PC-3 (cell line): Measurements from ENCODE around the gene RPP25. TPM values are rescaled to one million over a fixed set of nuclear protein-coding genes. Genes with fewer than 3 reads are reported as not detected.

Source experiments
- ATAC-seq: fragments of 200-7000 bp; cut with Tn5 transposase; 2 replicates; pipeline ENCODE4 v1.9.1; 2020; ENCODE audit warnings: mild to moderate bottlenecking, moderate library complexity
- BruUV-seq: library from RNA; stranded (reverse); fragments of 400-500 nt; replicated peaks from 2 replicates; lab custom pipeline; 2021; lab: Mats Ljungman, UMichigan
- CTCF ChIA-PET: fragments of 300-600 bp; sonication (Branson Sonifier 250); formaldehyde crosslinking; loops from one replicate; lab custom pipeline; 2022; ENCODE audit warnings: antibody characterized with exemption; lab: Charles Lee
- POLR2A ChIA-PET: fragments of 300-600 bp; sonication (Branson Sonifier 250); formaldehyde crosslinking; loops from one replicate; lab custom pipeline; 2022; ENCODE audit warnings: antibody characterized with exemption; ENCODE audit not compliant: unreplicated experiment; lab: Charles Lee
- DNase-seq: peaks from one replicate; pipeline ENCODE4 v3.0.0-alpha.2; 2015
- H2AFZ ChIP-seq: fragments of 300-600 bp; sonication (generic); 2 replicates; pipeline ENCODE4 v1.6.0; 2016; ENCODE audit warnings: antibody characterized with exemption, low read length
- H3F3A ChIP-seq: fragments of 300-600 bp; sonication (generic); one replicate; pipeline ENCODE4 v1.6.0; 2017; ENCODE audit warnings: antibody characterized with exemption, low read length, control low read depth, mild to moderate bottlenecking; ENCODE audit not compliant: unreplicated experiment
- H3K27ac ChIP-seq: fragments of 300-600 bp; sonication (generic); 2 replicates; pipeline ENCODE4 v1.5.1; 2016; ENCODE audit warnings: mild to moderate bottlenecking, low read length
- H3K27me3 ChIP-seq: fragments of 300-600 bp; sonication (generic); 2 replicates; pipeline ENCODE4 v1.6.1; 2016; ENCODE audit warnings: low read length, mixed read lengths
- H3K36me3 ChIP-seq: fragments of 300-600 bp; sonication (generic); 2 replicates; pipeline ENCODE4 v1.6.1; 2016; ENCODE audit warnings: low read depth, mixed run types, low read length, mixed read lengths
- H3K4me1 ChIP-seq: fragments of 300-600 bp; sonication (generic); 2 replicates; pipeline ENCODE4 v1.5.1; 2016; ENCODE audit warnings: low read length; ENCODE audit not compliant: insufficient read depth
- H3K4me2 ChIP-seq: fragments of 300-600 bp; sonication (generic); 2 replicates; pipeline ENCODE4 v1.6.0; 2016; ENCODE audit warnings: low read length
- H3K4me3 ChIP-seq: fragments of 300-600 bp; sonication (generic); 2 replicates; pipeline ENCODE4 v1.5.1; 2016; ENCODE audit warnings: mild to moderate bottlenecking, low read length, mixed read lengths
- H3K79me2 ChIP-seq: fragments of 300-600 bp; sonication (generic); 2 replicates; pipeline ENCODE4 v1.6.1; 2017; ENCODE audit warnings: low read length, mixed read lengths
- H3K9ac ChIP-seq: fragments of 300-600 bp; sonication (generic); 2 replicates; pipeline ENCODE4 v1.6.0; 2016; ENCODE audit warnings: mild to moderate bottlenecking, low read length
- H3K9me2 ChIP-seq: fragments of 300-600 bp; sonication (generic); replicated peaks from 2 replicates; pipeline ENCODE4 v1.6.1; 2016; ENCODE audit warnings: mixed run types, low read length, mixed read lengths
- H3K9me3 ChIP-seq: fragments of 300-600 bp; sonication (generic); 2 replicates; pipeline ENCODE4 v1.6.1; 2016; ENCODE audit warnings: low read length, mixed read lengths
- H4K20me1 ChIP-seq: fragments of 300-600 bp; sonication (generic); 2 replicates; pipeline ENCODE4 v1.6.1; 2016; ENCODE audit warnings: low read length, mixed read lengths
- CTCF ChIP-seq: fragments of 300-600 bp; sonication (generic); conservative IDR thresholded peaks from 2 replicates; pipeline ENCODE4 v1.5.1; 2017; ENCODE audit warnings: antibody characterized with exemption, low read depth, mild to moderate bottlenecking, low read length
- EZH2 ChIP-seq: fragments of 300-600 bp; sonication (generic); IDR thresholded peaks from one replicate; pipeline ENCODE4 v1.6.1; 2017; ENCODE audit warnings: antibody characterized with exemption, mild to moderate bottlenecking, low read length; ENCODE audit not compliant: unreplicated experiment
- EZH2phosphoT487 ChIP-seq: fragments of 300-600 bp; sonication (generic); IDR thresholded peaks from 2 replicates; pipeline ENCODE4 v1.6.1; 2018; ENCODE audit warnings: mild to moderate bottlenecking, antibody characterized with exemption, low read length, borderline replicate concordance
- intact Hi-C: fragments of 100-400 bp; cut with micrococcal nuclease; formaldehyde crosslinking; loops from 2 replicates; pipeline ENCODE4 v1.9.0; 2023
- total RNA-seq: library from RNA; depleted of rRNA; stranded (reverse); fragments of >200 nt; gene quantifications from 2 replicates; pipeline ENCODE4 v1.2.3, GENCODE V29; 2014

RPP25 gene
- total RNA-seq, 1 experiment from 2014 or later = 6.6 TPM

GRCh38 chr15:75001310-75001709 is 44.7 kb upstream of the RPP25 start:
- Histone ChIP-seq H3K9me3 (no peaks in the 10 kb centered on the region), H4K20me1 (no peaks in the 10 kb centered on the region), H2AFZ (no peak overlapping the region), H3F3A (no peaks in the 10 kb centered on the region), H3K4me1 (no peaks in the 10 kb centered on the region), H3K27me3 (no peaks in the 10 kb centered on the region), H3K79me2 (no peaks in the 10 kb centered on the region), H3K4me3 (no peak overlapping the region), H3K4me2 (no peak overlapping the region), H3K9ac (no peak overlapping the region), H3K27ac (no peak overlapping the region), H3K36me3 (no peaks in the 10 kb centered on the region), H3K9me2 (no peaks in the 10 kb centered on the region)
- CTCF ChIA-PET = no interaction called here
- intact Hi-C loops = no loop called here
- TF ChIP-seq CTCF (no peak), EZH2 (no peak), EZH2phosphoT487 (no peak)
- ATAC-seq (no peak), DNase-seq (no peak)
- BruUV-seq = no TSS peak
- POLR2A ChIA-PET = no interaction called here

- H2AFZ ChIP-seq = no peak overlapping the region
- DNase-seq = no peak
- no peaks in the 10 kb centered on the region for H3K9me3 ChIP-seq
- intact Hi-C loops = no loop called here
- no peaks in the 10 kb centered on the region for H3K79me2 ChIP-seq
- no peak for TF ChIP-seq CTCF
- no peak for TF ChIP-seq EZH2phosphoT487
- no peaks in the 10 kb centered on the region for H3K36me3 ChIP-seq
- no peak overlapping the region for H3K27ac ChIP-seq
- no peak overlapping the region for H3K4me3 ChIP-seq
- H3F3A ChIP-seq = no peaks in the 10 kb centered on the region
- no peak for ATAC-seq
- H3K27me3 ChIP-seq = no peaks in the 10 kb centered on the region
- ChIA-PET CTCF (no interaction called here), POLR2A (no interaction called here)
- H3K9ac ChIP-seq = no peak overlapping the region
- H3K9me2 ChIP-seq = no peaks in the 10 kb centered on the region
- peaks cover 4% of the 10 kb centered on the region; the same call in 1 of the 2 replicates for H3K4me1 ChIP-seq
- H3K4me2 ChIP-seq = no peak overlapping the region
- no peaks in the 10 kb centered on the region for H4K20me1 ChIP-seq
- no TSS peak for BruUV-seq
These were observed 41.0 kb upstream of the RPP25 start for GRCh38 chr15:74997543-74997942.

GRCh38 chr15:74997141-74997540 is 40.6 kb upstream of the RPP25 start:
- no peaks in the 10 kb centered on the region for H3K9me3 ChIP-seq
- ATAC-seq (no peak), DNase-seq (no peak)
- no peaks in the 10 kb centered on the region for H3K9me2 ChIP-seq
- POLR2A ChIA-PET = no interaction called here
- H3K4me1 ChIP-seq = peaks cover 4% of the 10 kb centered on the region; the same call in 1 of the 2 replicates
- BruUV-seq = no TSS peak
- no peaks in the 10 kb centered on the region for H3K36me3 ChIP-seq
- TF ChIP-seq EZH2phosphoT487 = no peak
- no peak for TF ChIP-seq CTCF
- TF ChIP-seq EZH2 = no peak
- H3K9ac ChIP-seq = no peak overlapping the region
- H3K4me2 ChIP-seq = no peak overlapping the region
- CTCF ChIA-PET = no interaction called here
- H3K27ac ChIP-seq = no peak overlapping the region
- no peaks in the 10 kb centered on the region for H4K20me1 ChIP-seq
- intact Hi-C loops = no loop called here
- no peak overlapping the region for H2AFZ ChIP-seq
- H3K4me3 ChIP-seq = no peak overlapping the region
- no peaks in the 10 kb centered on the region for H3K79me2 ChIP-seq
- no peaks in the 10 kb centered on the region for H3F3A ChIP-seq
- no peaks in the 10 kb centered on the region for H3K27me3 ChIP-seq
